Aorta (tissue), 5 donors: ENCODE results near the gene LBX1. TPM values are rescaled to one million over a fixed set of nuclear protein-coding genes. Genes with fewer than 3 reads are reported as not detected.

Experiments used
- ATAC-seq: fragments of 200-7000 bp; cut with Tn5 transposase; one replicate; pipeline ENCODE4 v1.9.1; 2022; ENCODE audit warnings: moderate library complexity; ENCODE audit not compliant: low FRiP score
- DNase-seq, 2 donors: peaks; one replicate each; pipeline ENCODE4 v3.0.0-alpha.2; 2020
- H3K27ac ChIP-seq, 2 donors: one replicate each; pipeline ENCODE4 v1.5.1; 2013; ENCODE audit warnings: low read length in 2 of 2, mild to moderate bottlenecking in 2 of 2, moderate library complexity in 2 of 2, control low read depth in 1 of 2, inconsistent platforms in 1 of 2, low read depth in 1 of 2
- H3K27me3 ChIP-seq, 2 donors: one replicate each; pipeline ENCODE4 v1.6.1; 2013; ENCODE audit warnings: control low read depth in 1 of 2, low read length in 1 of 2, mild to moderate bottlenecking in 1 of 2, moderate library complexity in 1 of 2; ENCODE audit not compliant: insufficient read depth in 2 of 2, control insufficient read depth in 1 of 2
- H3K36me3 ChIP-seq, 2 donors: one replicate each; pipeline ENCODE4 v1.6.1; 2013; ENCODE audit warnings: control low read depth in 1 of 2, low read length in 1 of 2, mild to moderate bottlenecking in 1 of 2; ENCODE audit not compliant: insufficient read depth in 2 of 2, control insufficient read depth in 1 of 2
- H3K4me1 ChIP-seq, 2 donors: one replicate each; pipeline ENCODE4 v1.6.1; 2013; ENCODE audit warnings: low read length in 2 of 2, control low read depth in 1 of 2, mild to moderate bottlenecking in 1 of 2, moderate library complexity in 1 of 2; ENCODE audit not compliant: insufficient read depth in 2 of 2, control insufficient read depth in 1 of 2
- H3K4me3 ChIP-seq, 2 donors: one replicate each; pipeline ENCODE4 v1.5.1; 2013; ENCODE audit warnings: low read length in 2 of 2, control low read depth in 1 of 2, mild to moderate bottlenecking in 1 of 2
- H3K9me3 ChIP-seq: one replicate; pipeline ENCODE4 v1.6.1; 2013; ENCODE audit warnings: mild to moderate bottlenecking, low read length; ENCODE audit not compliant: control insufficient read depth
- WGBS, 2 donors: extraction: QIAGEN DNeasy Blood & Tissue Kit; methylation state at CpG; one replicate each; pipeline ENCODE4 v1.1.7; 2013; 5-methylcytosine and 5-hydroxymethylcytosine counted together
- intact Hi-C, 2 donors: fragments of 100-400 bp; cut with DNase I; formaldehyde crosslinking; loops; one replicate each; pipeline versions ENCODE4 v1.14.2 to v1.15.0; 2022
- polyA plus RNA-seq, 2 donors: library from polyadenylated mRNA; stranded (reverse); fragments of 200-250 nt; gene quantifications; one replicate each; pipeline ENCODE4 v1.2.3, GENCODE V29; 2013
- total RNA-seq, 2 donors: library from RNA; stranded (reverse); fragmentation: NEBNext Ultra II Directional; extraction: Animal tissue kit (Norgen Biotek cat#: 25700); gene quantifications; one replicate each; pipeline ENCODE4 v1.2.1, GENCODE V29; 2021
- donor health status: healthy with polysubstance abuse.
- donor health status: Bipolar disorder and iron deficiency.
- donor health status: DM: no; HTN: no; CAD: no.
- donor health status: DM: no; HTN: no; CAD: no.
- donor health status: DM: yes; HTN: yes; CAD: no.

LBX1 gene
- total and polyA plus RNA-seq, 4 donors = not detected

- Histone ChIP-seq H3K4me1 (no peaks in the 10 kb centered on the region), H3K36me3 (no peaks in the 10 kb centered on the region), H3K4me3 (no peak overlapping the region), H3K27ac (no peak overlapping the region), H3K9me3 (peaks cover 4% of the 10 kb centered on the region), H3K27me3 (no peaks in the 10 kb centered on the region)
- intact Hi-C loops = no loop called here
- no peak for DNase-seq
- ATAC-seq = no peak
- WGBS, 2 donors = 54 to 57% methylated on average over 11 of the region's 11 CpGs
These were observed 34.0 kb upstream of the LBX1 start for GRCh38 chr10:101263150-101263752.

DNA sequence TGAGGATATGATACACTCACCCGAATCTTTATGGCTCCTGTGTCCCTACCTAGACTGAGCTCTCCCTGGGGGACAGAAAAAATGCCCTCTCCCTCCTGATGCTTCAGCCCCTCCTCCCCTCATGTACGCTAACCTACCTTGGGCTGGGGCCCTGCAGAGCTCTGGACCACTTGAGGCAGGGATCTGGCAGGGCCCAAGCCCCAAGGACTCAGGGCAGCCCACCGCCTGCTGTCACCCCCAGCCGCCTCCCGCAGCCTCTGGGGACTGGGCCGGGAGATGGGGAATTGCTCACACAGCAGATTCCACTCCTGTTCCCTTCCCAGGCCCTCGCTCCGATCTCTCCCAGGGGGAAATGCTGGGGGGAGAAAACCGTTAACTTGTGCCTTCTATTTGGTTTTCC lies 32.9 kb upstream of the LBX1 start:
- H3K4me1 ChIP-seq = no peaks in the 10 kb centered on the region
- H3K27me3 ChIP-seq = no peaks in the 10 kb centered on the region
- H3K4me3 ChIP-seq = no peak overlapping the region
- 40 to 52% methylated on average over 9 of the region's 9 CpGs for WGBS, 2 donors
- DNase-seq = no peak
- intact Hi-C loops = no loop called here
- peaks cover 6% of the 10 kb centered on the region for H3K9me3 ChIP-seq
- ATAC-seq = no peak
- no peak overlapping the region for H3K27ac ChIP-seq
- H3K36me3 ChIP-seq = no peaks in the 10 kb centered on the region

- no peak overlapping the region for H3K27ac ChIP-seq
- H3K4me3 ChIP-seq = no peak overlapping the region
- DNase-seq (no peak), ATAC-seq (no peak)
- WGBS, 2 donors = 50 to 54% methylated on average over 3 of the region's 3 CpGs
- H3K27me3 ChIP-seq = no peaks in the 10 kb centered on the region
- intact Hi-C loops = no loop called here
- no peaks in the 10 kb centered on the region for H3K4me1 ChIP-seq
- no peaks in the 10 kb centered on the region for H3K36me3 ChIP-seq
- peaks cover 6% of the 10 kb centered on the region for H3K9me3 ChIP-seq
These were observed 32.4 kb upstream of the LBX1 start for GRCh38 chr10:101261702-101262101.

DNA sequence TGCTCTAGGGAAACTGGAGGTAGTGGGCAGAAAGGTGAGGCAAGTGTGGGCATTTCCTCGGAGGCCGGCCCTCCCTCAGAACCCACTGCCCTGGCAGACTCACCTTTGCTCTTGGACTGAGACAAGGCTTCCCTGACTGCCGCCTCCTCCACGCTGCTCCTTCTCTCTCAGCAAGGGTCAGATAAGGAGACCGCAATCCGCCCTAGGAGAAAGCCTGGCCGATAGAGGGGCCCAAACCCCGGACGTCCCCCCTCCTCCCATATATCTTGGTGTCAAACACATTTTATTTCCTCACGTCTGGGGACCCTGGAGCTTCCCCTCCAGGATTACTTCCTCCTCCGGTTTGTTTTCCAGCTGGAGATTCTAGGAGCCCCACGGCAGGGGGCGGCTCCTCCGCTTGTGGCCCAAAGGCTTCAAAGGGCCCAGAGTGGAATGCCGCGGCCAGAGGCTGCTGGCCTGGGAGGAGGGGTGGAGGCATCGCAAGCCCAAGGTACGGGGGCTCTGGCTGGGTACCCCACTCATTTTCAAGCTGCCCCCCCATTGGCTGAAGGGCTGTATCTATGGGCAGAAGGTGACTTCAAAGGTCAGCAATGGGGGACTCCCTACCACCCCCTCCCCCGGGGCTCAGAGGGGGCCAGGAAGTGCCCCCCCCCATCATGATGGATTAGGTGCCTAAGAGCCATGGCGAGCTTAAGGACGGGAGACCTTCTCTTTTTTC lies 31.7 kb upstream of the LBX1 start:
- no peak overlapping the region for H3K4me3 ChIP-seq
- H3K27me3 ChIP-seq = no peaks in the 10 kb centered on the region
- DNase-seq (no peak), ATAC-seq (no peak)
- no peaks in the 10 kb centered on the region for H3K36me3 ChIP-seq
- intact Hi-C loops = no loop called here
- peaks cover 6% of the 10 kb centered on the region for H3K9me3 ChIP-seq
- H3K27ac ChIP-seq = no peak overlapping the region
- no peaks in the 10 kb centered on the region for H3K4me1 ChIP-seq
- 31 to 33% methylated on average over 21 of the region's 21 CpGs for WGBS, 2 donors

- DNase-seq = no peak
- ATAC-seq = no peak
- Histone ChIP-seq H3K4me3 (no peak overlapping the region), H3K4me1 (no peaks in the 10 kb centered on the region), H3K27me3 (no peaks in the 10 kb centered on the region), H3K27ac (no peak overlapping the region), H3K36me3 (no peaks in the 10 kb centered on the region), H3K9me3 (peaks cover 6% of the 10 kb centered on the region)
- intact Hi-C loops = no loop called here
- WGBS, 2 donors = 86 to 91% methylated on average over 4 of the region's 4 CpGs
These were observed 29.1 kb upstream of the LBX1 start for GRCh38 chr10:101258179-101258885.

DNA sequence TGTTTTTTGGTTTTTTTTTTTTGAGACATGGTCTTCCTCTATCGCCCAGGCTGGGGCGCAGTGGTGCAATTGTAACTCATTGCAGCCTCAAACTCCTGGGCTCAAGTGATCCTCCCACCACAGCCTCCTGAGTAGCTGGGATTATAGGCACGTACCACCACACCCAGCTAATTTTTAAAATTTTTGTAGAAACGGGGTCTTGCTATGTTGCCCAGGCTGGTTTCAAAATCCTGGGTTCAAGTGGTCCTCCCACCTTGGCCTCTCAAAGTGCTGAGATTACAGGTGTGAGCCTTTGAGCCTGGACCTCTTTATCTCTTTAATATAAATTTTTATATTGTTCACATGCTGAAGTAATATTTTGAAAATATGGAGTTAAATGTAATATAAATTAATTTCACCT lies 28.2 kb upstream of the LBX1 start:
- Histone ChIP-seq H3K27ac (no peak overlapping the region), H3K36me3 (no peaks in the 10 kb centered on the region), H3K4me1 (no peaks in the 10 kb centered on the region), H3K9me3 (peaks cover 6% of the 10 kb centered on the region), H3K4me3 (no peak overlapping the region), H3K27me3 (no peaks in the 10 kb centered on the region)
- ATAC-seq (no peak), DNase-seq (no peak)
- intact Hi-C loops = no loop called here
- whole genome bisulfite sequencing, 2 donors = 86 to 87% methylated on average over 4 of the region's 4 CpGs

- H3K4me3 ChIP-seq = no peak overlapping the region
- no peak overlapping the region for H3K27ac ChIP-seq
- ATAC-seq (no peak), DNase-seq (no peak)
- H3K27me3 ChIP-seq = no peaks in the 10 kb centered on the region
- no peaks in the 10 kb centered on the region for H3K4me1 ChIP-seq
- no peaks in the 10 kb centered on the region for H3K36me3 ChIP-seq
- 42 to 48% methylated on average over 3 of the region's 3 CpGs for whole genome bisulfite sequencing, 2 donors
- H3K9me3 ChIP-seq = peaks cover 6% of the 10 kb centered on the region
- intact Hi-C loops = no loop called here
These were observed 27.8 kb upstream of the LBX1 start for GRCh38 chr10:101257084-101257483.

GRCh38 chr10:101256387-101256786 lies 27.1 kb upstream of the LBX1 start:
- Histone ChIP-seq H3K4me3 (no peak overlapping the region), H3K36me3 (no peaks in the 10 kb centered on the region), H3K4me1 (no peaks in the 10 kb centered on the region), H3K27me3 (no peaks in the 10 kb centered on the region), H3K9me3 (peaks cover 6% of the 10 kb centered on the region), H3K27ac (no peak overlapping the region)
- intact Hi-C loops = no loop called here
- no peak for ATAC-seq
- WGBS, 2 donors = 91 to 92% methylated on average over 1 of the region's 1 CpG
- DNase-seq = no peak

DNA sequence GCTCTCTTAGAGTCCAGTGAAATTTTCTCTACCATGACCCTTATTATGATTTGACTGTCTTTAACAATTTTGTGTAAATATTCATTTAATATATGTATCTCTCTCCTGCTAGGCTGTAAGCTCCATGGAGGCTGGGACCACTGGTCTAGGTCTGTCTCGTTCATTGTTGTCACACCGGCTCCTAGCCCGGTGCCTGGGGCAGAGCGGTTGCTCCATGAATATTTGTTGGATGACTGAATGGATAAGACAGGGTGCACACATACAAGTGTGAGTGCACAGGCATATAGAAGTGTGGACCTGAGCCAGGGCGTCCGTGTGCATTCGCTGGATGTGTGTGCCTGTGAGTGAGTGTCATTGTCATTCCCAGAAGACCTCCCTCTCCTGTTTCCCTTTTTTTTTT lies 20.9 kb upstream of the LBX1 start:
- H3K4me1 ChIP-seq = no peaks in the 10 kb centered on the region
- no peak for DNase-seq
- H3K36me3 ChIP-seq = no peaks in the 10 kb centered on the region
- H3K27ac ChIP-seq = no peak overlapping the region
- WGBS, 2 donors = 50 to 59% methylated on average over 7 of the region's 7 CpGs
- no peak for ATAC-seq
- no peaks in the 10 kb centered on the region for H3K9me3 ChIP-seq
- H3K27me3 ChIP-seq = peaks cover 0 to 2% of the 10 kb centered on the region in 2 donors
- intact Hi-C loops = no loop called here
- no peak overlapping the region for H3K4me3 ChIP-seq
